Panc1 (cell line): ENCODE data around the gene ZCCHC14. TPM values are rescaled to one million over a fixed set of nuclear protein-coding genes. Genes with fewer than 3 reads are reported as not detected.

Experiments
- ATAC-seq: fragments of 200-7000 bp; cut with Tn5 transposase; 2 replicates; pipeline ENCODE4 v1.9.1; 2020; ENCODE audit warnings: mild to moderate bottlenecking, moderate library complexity
- BruUV-seq: library from RNA; stranded (reverse); fragments of 400-500 nt; replicated peaks from 2 replicates; lab custom pipeline; 2021; lab: Mats Ljungman, UMichigan
- CTCF ChIA-PET: fragments of 300-600 bp; sonication (Branson Sonifier 250); formaldehyde crosslinking; loops from one replicate; lab custom pipeline; 2022; ENCODE audit warnings: antibody characterized with exemption; lab: Charles Lee
- POLR2A ChIA-PET: fragments of 300-600 bp; sonication (Branson Sonifier 250); formaldehyde crosslinking; loops from one replicate; lab custom pipeline; 2022; ENCODE audit warnings: antibody characterized with exemption; lab: Charles Lee
- DNase-seq: peaks from one replicate; pipeline ENCODE4 v3.0.0-alpha.2; 2010; ENCODE audit warnings: low read depth, low spot score
- H3K27ac ChIP-seq: 2 replicates; pipeline ENCODE4 v1.5.1; 2011; ENCODE audit warnings: mild to moderate bottlenecking, low read length, inconsistent platforms
- H3K27me3 ChIP-seq: fragments of 200-500 bp; sonication (Bioruptor generic); 2 replicates; pipeline ENCODE4 v1.6.0; 2014; ENCODE audit warnings: low read length, inconsistent platforms; ENCODE audit not compliant: control insufficient read depth, insufficient read depth
- H3K36me3 ChIP-seq: fragments of 200-500 bp; sonication (Bioruptor generic); 2 replicates; pipeline ENCODE4 v1.5.1; 2014; ENCODE audit warnings: inconsistent platforms, mild to moderate bottlenecking, low read length, moderate library complexity; ENCODE audit not compliant: control insufficient read depth, insufficient read depth
- H3K4me1 ChIP-seq: 2 replicates; pipeline ENCODE4 v1.5.1; 2011; ENCODE audit warnings: inconsistent platforms, mild to moderate bottlenecking, low read length, moderate library complexity; ENCODE audit not compliant: control insufficient read depth, insufficient read depth
- H3K4me3 ChIP-seq, 2 experiments: 2 replicates each; pipeline ENCODE4 v1.5.1; 2011 to 2012; ENCODE audit warnings: low read depth in 2 of 2, low read length in 2 of 2, mild to moderate bottlenecking in 2 of 2, inconsistent platforms in 1 of 2, moderate library complexity in 1 of 2
- H3K9me3 ChIP-seq: fragments of 200-500 bp; sonication (Bioruptor generic); 2 replicates; pipeline ENCODE4 v1.5.1; 2014; ENCODE audit warnings: low read depth, mild to moderate bottlenecking, inconsistent platforms, low read length, moderate library complexity; ENCODE audit not compliant: control insufficient read depth, insufficient read depth
- CTCF ChIP-seq: fragments of 450-650 bp; IDR thresholded peaks from 2 replicates; pipeline ENCODE4 v1.5.1; 2017; ENCODE audit warnings: mild to moderate bottlenecking
- POLR2AphosphoS5 ChIP-seq: IDR thresholded peaks from 2 replicates; pipeline ENCODE4 v1.6.1; 2012; ENCODE audit warnings: mild to moderate bottlenecking, low read depth, low read length, moderate library complexity
- REST ChIP-seq, 2 experiments: IDR thresholded peaks; 2 replicates each; pipeline ENCODE4 v1.6.1; 2011 to 2012; ENCODE audit warnings: low read depth in 2 of 2, control low read depth in 1 of 2, low read length in 1 of 2, mild to moderate bottlenecking in 1 of 2, moderate library complexity in 1 of 2; ENCODE audit not compliant: insufficient read depth in 1 of 2
- SIN3A ChIP-seq: IDR thresholded peaks from 2 replicates; pipeline ENCODE4 v1.6.1; 2012; ENCODE audit warnings: low read depth, mild to moderate bottlenecking, low read length, moderate library complexity, borderline replicate concordance; ENCODE audit not compliant: insufficient read depth
- TCF7L2 ChIP-seq: IDR thresholded peaks from 2 replicates; pipeline ENCODE4 v1.6.1; 2011; ENCODE audit warnings: mild to moderate bottlenecking, low read depth, low read length, inconsistent platforms
- in situ Hi-C: cut with HindIII; loops from 2 replicates; pipeline ENCODE4 v1.10.0; 2016; ENCODE audit warnings: low sequenced_read_pairs, low pct_unique_long_range_greater_than_20kb
- intact Hi-C: fragments of 100-400 bp; cut with micrococcal nuclease; formaldehyde crosslinking; loops from one replicate; pipeline ENCODE4 v1.10.0; 2022; ENCODE audit not compliant: unreplicated experiment
- total RNA-seq: library from RNA; stranded (reverse); gene quantifications from one replicate; pipeline ENCODE4 v1.2.1, GENCODE V29; 2021; ENCODE audit not compliant: unreplicated experiment

ZCCHC14 gene
- total RNA-seq, 1 experiment from 2014 or later, result 35.0 TPM

- BruUV-seq, result no TSS peak
- no peaks in the 10 kb centered on the region for H3K36me3 ChIP-seq
- ChIA-PET CTCF (no interaction called here), POLR2A (no interaction called here)
- intact Hi-C loops (no loop called here), in situ Hi-C loops (no loop called here)
- no peak overlapping the region for H3K27ac ChIP-seq
- TF ChIP-seq CTCF, result no peak
- TF ChIP-seq POLR2AphosphoS5, result no peak
- no peak for TF ChIP-seq REST (IDR thresholded peaks at IDR 0.05; ENCODE audit: insufficient read depth in 1 of 2, low read depth in 2 of 2, low read length in 1 of 2)
- H3K4me3 ChIP-seq, result no peak overlapping the region
- H3K9me3 ChIP-seq, result no peaks in the 10 kb centered on the region
- ATAC-seq (no peak), DNase-seq (no peak)
- no peaks in the 10 kb centered on the region for H3K4me1 ChIP-seq
- H3K27me3 ChIP-seq, result no peaks in the 10 kb centered on the region
Measured at GRCh38 chr16:87507351-87508069, 14.7 kb upstream of the ZCCHC14 start.

GRCh38 chr16:87506423-87507350, 13.9 kb upstream of the ZCCHC14 start:
- ChIA-PET POLR2A (no interaction called here), CTCF (no interaction called here)
- TF ChIP-seq POLR2AphosphoS5 (no peak), SIN3A (no peak), CTCF (no peak), TCF7L2 (no peak)
- no peaks in the 10 kb centered on the region for H3K27me3 ChIP-seq
- no peaks in the 10 kb centered on the region for H3K4me1 ChIP-seq
- intact Hi-C loops (no loop called here), in situ Hi-C loops (no loop called here)
- ATAC-seq (no peak), DNase-seq (no peak)
- no peak overlapping the region for H3K4me3 ChIP-seq
- BruUV-seq, result no TSS peak
- H3K9me3 ChIP-seq, result no peaks in the 10 kb centered on the region
- H3K27ac ChIP-seq, result no peak overlapping the region
- H3K36me3 ChIP-seq, result no peaks in the 10 kb centered on the region
